NCI-H524 (cell line): ENCODE data around the gene VSIR.
A peak's percentile ranks its signal among the peaks of the same experiment; 100 is the strongest.

Source experiments
- DNase-seq, 2 experiments: peaks; one replicate each; lab custom pipeline; 2025; lab: John Stamatoyannopoulos, UW

The VSIR gene

GRCh38 chr10:71727738-71728737 lies 45.3 kb downstream of the VSIR start:
- DNase-seq = peak; percentile 28 to 74

- DNase-seq = no peak
These were observed 46.1 kb downstream of the VSIR start for GRCh38 chr10:71727105-71727737.

- no peak for DNase-seq
These were observed 46.7 kb downstream of the VSIR start for GRCh38 chr10:71726580-71727104.

- no peak for DNase-seq
These were observed 47.2 kb downstream of the VSIR start for GRCh38 chr10:71725998-71726579.

GRCh38 chr10:71725249-71725648 lies 48.1 kb downstream of the VSIR start:
- no peak for DNase-seq

GRCh38 chr10:71724539-71724938 lies 48.8 kb downstream of the VSIR start:
- DNase-seq = no peak

GRCh38 chr10:71723311-71723710 lies 50.0 kb downstream of the VSIR start:
- no peak for DNase-seq

- DNase-seq = no peak
These were observed 50.5 kb downstream of the VSIR start for GRCh38 chr10:71722849-71723248.

- no peak for DNase-seq
These were observed 52.0 kb downstream of the VSIR start for GRCh38 chr10:71721313-71721712.

GRCh38 chr10:71720288-71720687 lies 53.0 kb downstream of the VSIR start:
- no peak for DNase-seq

GRCh38 chr10:71719464-71720201 lies 53.7 kb downstream of the VSIR start, which contains the start of gene C10orf105:
Gene C10orf105 (minus strand): TSS chr10:71719778. CDS start chr10:71716337, 3,441 bp downstream.
- DNase-seq = no peak

GRCh38 chr10:71719042-71719441 lies 54.3 kb downstream of the VSIR start:
- DNase-seq = no peak

GRCh38 chr10:71718165-71718698 lies 55.1 kb downstream of the VSIR start:
- DNase-seq = no peak

- DNase-seq = no peak
These were observed 55.8 kb downstream of the VSIR start for GRCh38 chr10:71717551-71717951.

- no peak for DNase-seq
These were observed 56.3 kb downstream of the VSIR start for GRCh38 chr10:71717056-71717455.

- DNase-seq = peak in 1 of 2 experiments; percentile 33
These were observed 56.9 kb downstream of the VSIR start for GRCh38 chr10:71716426-71716825.

- no peak for DNase-seq
These were observed 57.5 kb downstream of the VSIR start for GRCh38 chr10:71715860-71716259.

- DNase-seq = peak in 1 of 2 experiments; percentile 46
These were observed 58.3 kb downstream of the VSIR start for GRCh38 chr10:71715026-71715425.

- no peak for DNase-seq
These were observed 58.7 kb downstream of the VSIR start for GRCh38 chr10:71714592-71714991.

- DNase-seq = no peak
These were observed 59.3 kb downstream of the VSIR start for GRCh38 chr10:71714031-71714410.
